Measurements from ENCODE around the gene ANKRD20A1.
"Not testable (repeated sequence)": the region's sequence is repeated elsewhere in the genome, so short reads cannot be mapped to it uniquely, and the experiment has no call there.

The ANKRD20A1 gene

GRCh38 chr9:67858871-67859270 lies at the start of gene ANKRD20A1:
Gene ANKRD20A1 (plus strand): TSS chr9:67858931. CDS start chr9:67859427, 496 bp downstream.
- H3K27ac Mint-ChIP-seq; H3K9me3 Mint-ChIP-seq; intact Hi-C loops (cut with micrococcal nuclease); H3K4me1 Mint-ChIP-seq (ENCODE audit: low read depth); H3K27me3 Mint-ChIP-seq; H3K4me3 Mint-ChIP-seq; H3K36me3 Mint-ChIP-seq (ENCODE audit: low read depth): not testable (repeated sequence)

- H3K36me3 Mint-ChIP-seq (ENCODE audit: low read depth); H3K4me3 Mint-ChIP-seq; H3K27me3 Mint-ChIP-seq; intact Hi-C loops (cut with micrococcal nuclease); H3K9me3 Mint-ChIP-seq; H3K4me1 Mint-ChIP-seq (ENCODE audit: low read depth); H3K27ac Mint-ChIP-seq: not testable (repeated sequence)
Measured at GRCh38 chr9:67832088-67832487, 26.6 kb upstream of the ANKRD20A1 start.

Measured in dendritic cell treated with granulocyte-macrophage colony-stimulating factor and Interleukin-4, amounts not matched to agents 40 ng/mL and 50 ng/mL, for 4 days (primary cell).